K562 (cell line): ENCODE measurements around the gene SPATS2. TPM values are rescaled to one million over a fixed set of nuclear protein-coding genes. Genes with fewer than 3 reads are reported as not detected.

Experiments used
- ATAC-seq: fragments of 200-7000 bp; cut with Tn5 transposase; 3 replicates; pipeline ENCODE4 v1.9.1; 2020; ENCODE audit warnings: moderate library complexity
- BruUV-seq: library from RNA; stranded (reverse); fragments of 400-500 nt; replicated peaks from 2 replicates; lab custom pipeline; 2021; lab: Mats Ljungman, UMichigan
- CTCF ChIA-PET: fragments of 300-600 bp; formaldehyde crosslinking; extraction: SDS; loops from one replicate; lab custom pipeline; 2021; ENCODE audit warnings: low intra/inter-chr PET ratio; lab: Yijun Ruan, JAX
- POLR2A ChIA-PET: fragments of 300-600, 350-650 bp; sonication (Branson Sonifier 250); formaldehyde crosslinking; extraction: SDS; loops from one replicate; lab custom pipeline; 2021; ENCODE audit warnings: antibody characterized with exemption, inconsistent platforms; lab: Yijun Ruan, JAX
- DNase-seq, 4 experiments: peaks; one replicate each; pipeline versions ENCODE4 v3.0.0 to v3.0.0-alpha.2; 2011 to 2018; ENCODE audit warnings: low spot score in 3 of 4, mixed read lengths in 3 of 4; ENCODE audit errors: extremely low read depth in 1 of 4
- FAIRE-seq: peaks from 2 replicates; lab custom pipeline; 2011; peaks lifted over from hg19 to GRCh38; lab: Jason Lieb, UNC
- H2AFZ ChIP-seq: 2 replicates; pipeline ENCODE4 v1.6.0; 2011; ENCODE audit warnings: low read depth, low read length, control low read depth, inconsistent platforms
- H3K27ac ChIP-seq: fragments of 200-600 bp; 3 replicates; pipeline ENCODE4 v1.8.0; 2011; ENCODE audit warnings: low read depth, mild to moderate bottlenecking, control low read depth, inconsistent platforms, low read length, moderate library complexity, mixed read lengths; ENCODE audit errors: extremely low read depth
- H3K27me3 ChIP-seq, 2 experiments: fragments of 300-600 bp in 1 of 2; 2 replicates in 1 of 2; 3 replicates in 1 of 2; pipeline versions ENCODE4 v1.6.0 to v1.8.0; 2011; ENCODE audit warnings: inconsistent platforms in 2 of 2, low read length in 2 of 2, mild to moderate bottlenecking in 1 of 2, mixed read lengths in 1 of 2, moderate library complexity in 1 of 2; ENCODE audit not compliant: control insufficient read depth in 2 of 2, insufficient read depth in 2 of 2
- H3K36me3 ChIP-seq: fragments of 300-600 bp; 3 replicates; pipeline ENCODE4 v1.8.0; 2011; ENCODE audit warnings: mild to moderate bottlenecking, low read length, inconsistent platforms; ENCODE audit not compliant: control insufficient read depth, insufficient read depth
- H3K4me1 ChIP-seq, 2 experiments: fragments of 200-600 bp in 1 of 2; replicated peaks in 1 of 2; 2 replicates in 1 of 2; 3 replicates in 1 of 2; pipeline versions ENCODE4 v1.5.1 to v1.8.0; 2011; ENCODE audit warnings: inconsistent platforms in 2 of 2, low read length in 2 of 2, mild to moderate bottlenecking in 1 of 2, mixed read lengths in 1 of 2, moderate library complexity in 1 of 2; ENCODE audit not compliant: control insufficient read depth in 2 of 2, insufficient read depth in 2 of 2
- H3K4me2 ChIP-seq: 2 replicates; pipeline ENCODE4 v1.6.1; 2011; ENCODE audit warnings: low read length, control low read depth, inconsistent platforms, mixed read lengths; ENCODE audit not compliant: insufficient read depth
- H3K4me3 ChIP-seq: fragments of 200-600 bp; sonication (generic), shearing (Covaris generic); 2 replicates; pipeline ENCODE4 v1.5.1; 2016; ENCODE audit warnings: control low read depth, inconsistent platforms
- H3K79me2 ChIP-seq: fragments of 200-600 bp; 3 replicates; pipeline ENCODE4 v1.8.0; 2011; ENCODE audit warnings: low read length, inconsistent platforms; ENCODE audit not compliant: control insufficient read depth, insufficient read depth
- H3K9ac ChIP-seq, 2 experiments: 2 replicates each; pipeline versions ENCODE4 v1.6.0 to v1.6.1; 2011; ENCODE audit warnings: low read depth in 2 of 2, low read length in 2 of 2, control low read depth in 1 of 2, inconsistent platforms in 1 of 2, mild to moderate bottlenecking in 1 of 2, mixed read lengths in 1 of 2; ENCODE audit not compliant: insufficient read depth in 1 of 2
- H3K9me1 ChIP-seq: one replicate; pipeline ENCODE4 v1.6.0; 2011; ENCODE audit warnings: inconsistent platforms, mild to moderate bottlenecking, low read length, moderate library complexity; ENCODE audit not compliant: control insufficient read depth, insufficient read depth
- H3K9me3 ChIP-seq: replicated peaks from 2 replicates; pipeline ENCODE4 v1.5.1; 2011; ENCODE audit warnings: low read depth, low read length, inconsistent platforms; ENCODE audit not compliant: control insufficient read depth, insufficient read depth
- H4K20me1 ChIP-seq: replicated peaks from 2 replicates; pipeline ENCODE4 v1.6.1; 2011; ENCODE audit warnings: low read length, inconsistent platforms, mixed read lengths; ENCODE audit not compliant: control insufficient read depth, insufficient read depth
- CEBPG ChIP-seq, 3 experiments: fragments of 200-800 bp in 1 of 3; sonication (Bioruptor generic) in 1 of 3; sonication (generic) in 1 of 3; formaldehyde crosslinking in 1 of 3; IDR thresholded peaks in 2 of 3; conservative IDR thresholded peaks in 1 of 3; 2 replicates each; pipeline versions ENCODE4 v1.6.1 to v1.8.0; 2016 to 2022; ENCODE audit warnings: missing compliant biosample characterization in 2 of 3, missing genetic modification characterization in 2 of 3, mild to moderate bottlenecking in 1 of 3, missing genetic modification reagents in 1 of 3
- CTBP1 ChIP-seq: fragments of 450-650 bp; IDR thresholded peaks from 2 replicates; pipeline ENCODE4 v1.6.1; 2016; ENCODE audit warnings: borderline replicate concordance
- GABPB2 ChIP-seq: fragments of 250-450 bp; sonication (Bioruptor Pico); conservative IDR thresholded peaks from 2 replicates; pipeline ENCODE4 v1.5.1; 2021; ENCODE audit warnings: mild to moderate bottlenecking
- MECOM ChIP-seq: fragments of 250-450 bp; sonication (Bioruptor Pico); IDR thresholded peaks from 2 replicates; pipeline ENCODE4 v1.8.0; 2022; ENCODE audit warnings: inconsistent platforms
- NR4A1 ChIP-seq, 2 experiments: fragments of 250-450 bp in 1 of 2; fragments of 450-650 bp in 1 of 2; sonication (Bioruptor Pico) in 1 of 2; IDR thresholded peaks; 2 replicates each; pipeline versions ENCODE4 v1.4.0 to v1.6.1; 2016 to 2020; ENCODE audit warnings: mild to moderate bottlenecking in 2 of 2, missing compliant biosample characterization in 1 of 2, missing genetic modification characterization in 1 of 2, moderate library complexity in 1 of 2
- PCBP2 ChIP-seq: fragments of 200-400 bp; formaldehyde crosslinking; IDR thresholded peaks from 2 replicates; pipeline ENCODE4 v1.6.1; 2018; ENCODE audit warnings: low read length, low read depth, mild to moderate bottlenecking, moderate library complexity; ENCODE audit not compliant: poor library complexity, severe bottlenecking
- POLR2A ChIP-seq: fragments of 450-650 bp; conservative IDR thresholded peaks from 2 replicates; pipeline ENCODE4 v1.6.1; 2016
- SAFB ChIP-seq: fragments of 200-400 bp; formaldehyde crosslinking; IDR thresholded peaks from 2 replicates; pipeline ENCODE4 v1.6.1; 2017; ENCODE audit warnings: low read depth, low read length, borderline replicate concordance
- ZBTB8A ChIP-seq: fragments of 450-650 bp; IDR thresholded peaks from 2 replicates; pipeline ENCODE4 v1.6.1; 2018; ENCODE audit warnings: mild to moderate bottlenecking, moderate library complexity; ENCODE audit not compliant: partially characterized antibody
- WGBS: fragments of 100-300 bp; shearing (Covaris generic); methylation state at CpG from one replicate; pipeline ENCODE4 v1.1.6; 2016; ENCODE audit warnings: low coverage, mixed read lengths; ENCODE audit not compliant: insufficient coverage; ENCODE audit errors: missing lambda C conversion rate; 5-methylcytosine and 5-hydroxymethylcytosine counted together
- in situ Hi-C: fragments of 300-500 bp; cut with MboI; formaldehyde crosslinking; loops from 4 replicates; pipeline ENCODE4 v1.15.0; 2018; ENCODE audit warnings: inconsistent platforms, mixed read lengths
- intact Hi-C: fragments of 100-400 bp; cut with micrococcal nuclease; formaldehyde crosslinking; loops from 2 replicates; pipeline ENCODE4 v1.14.2; 2022
- polyA plus RNA-seq, 8 experiments: library from polyadenylated mRNA; depleted of rRNA in 4 of 8; stranded (reverse) in 5 of 8; unstranded in 3 of 8; fragments of >200 nt; fragmentation: Nextera tagmentation in 2 of 8; fragmentation: Illumina TruSeq in 1 of 8; extraction: Ambion mirVana in 2 of 8; extraction: Trizol in 1 of 8; gene quantifications; 2 replicates each; pipeline versions ENCODE4 v1.2.1 to v1.2.3, GENCODE V29; 2011 to 2014; ENCODE audit warnings: inconsistent platforms in 1 of 8, missing spikeins in 1 of 8
- total RNA-seq, 7 experiments: library from RNA; depleted of rRNA in 6 of 7; stranded (reverse); fragments of >200 nt in 6 of 7; fragmentation: Illumina TruSeq in 2 of 7; extraction: Trizol in 2 of 7; gene quantifications; 2 replicates each; pipeline versions ENCODE4 v1.2.1 to v1.2.3, GENCODE V29; 2011 to 2021; ENCODE audit warnings: low replicate concordance in 1 of 7
- TF ChIP-seq, protein P1 (sequence below): fragments of 250-450 bp; sonication (Bioruptor Pico); IDR thresholded peaks from 2 replicates; pipeline ENCODE4 v1.5.0; 2020; ENCODE audit warnings: mild to moderate bottlenecking

SPATS2 gene
- total and polyA plus RNA-seq, 9 of the 15 experiments (the other 6 are each of a cell fraction or from before 2014, with no cell fraction given): 5.4 to 48.2 (median 17.5) TPM

DNA sequence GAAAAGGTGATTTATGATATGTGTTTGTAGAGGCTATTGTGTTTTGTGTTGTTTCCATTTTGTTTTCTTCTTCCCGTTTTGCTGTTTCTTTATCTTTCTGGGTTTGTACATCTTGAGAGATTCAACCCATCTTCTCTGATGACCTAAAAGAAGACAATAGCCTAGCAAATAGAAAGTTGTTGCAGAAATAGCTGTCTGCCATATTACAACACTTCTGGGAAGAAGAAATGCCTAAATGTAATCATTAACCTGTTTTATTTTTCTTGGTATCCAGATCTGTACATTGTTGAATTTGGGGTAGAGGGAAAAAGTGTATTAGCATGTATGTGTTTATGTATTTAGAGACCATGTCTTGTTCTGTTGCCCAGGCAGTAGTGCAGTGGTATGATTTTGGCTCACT is 50.3 kb downstream of the SPATS2 start:
- no TSS peak for BruUV-seq

More for the DNA sequence above, 50.3 kb downstream of the SPATS2 start:
- H3K9me3 ChIP-seq: no peaks in the 10 kb centered on the region
- no peaks in the 10 kb centered on the region; the same call in 2 of the 3 replicates for H3K36me3 ChIP-seq
- intact Hi-C loops: no loop called here
- no peak overlapping the region for H2AFZ ChIP-seq
- 0% methylated on average over 1 of the region's 1 CpG for WGBS
- no peak overlapping the region for H3K4me3 ChIP-seq
- no peaks in the 10 kb centered on the region for H3K27me3 ChIP-seq
- DNase-seq: no peak
- ATAC-seq: no peak
- H3K27ac ChIP-seq: no peak overlapping the region
- no peaks in the 10 kb centered on the region for H3K9me1 ChIP-seq
- H3K4me2 ChIP-seq: no peak overlapping the region
- TF ChIP-seq CEBPG (CRISPR knock-in tag; IDR thresholded peaks at IDR 0.05) (no peak), CEBPG (tag; conservative IDR thresholded peaks at IDR 0.05 in 1 of 2, IDR thresholded peaks at IDR 0.05 in 1 of 2) (no peak), PCBP2 (no peak), MECOM (CRISPR knock-in tag) (no peak), POLR2A (no peak), CTBP1 (no peak), SAFB (no peak), GABPB2 (CRISPR knock-in tag) (no peak), NR4A1 (CRISPR knock-in tag; IDR thresholded peaks at IDR 0.05) (no peak), NR4A1 (tag; IDR thresholded peaks at IDR 0.05) (no peak), ZBTB8A (no peak)
- TF ChIP-seq, protein P1, sequence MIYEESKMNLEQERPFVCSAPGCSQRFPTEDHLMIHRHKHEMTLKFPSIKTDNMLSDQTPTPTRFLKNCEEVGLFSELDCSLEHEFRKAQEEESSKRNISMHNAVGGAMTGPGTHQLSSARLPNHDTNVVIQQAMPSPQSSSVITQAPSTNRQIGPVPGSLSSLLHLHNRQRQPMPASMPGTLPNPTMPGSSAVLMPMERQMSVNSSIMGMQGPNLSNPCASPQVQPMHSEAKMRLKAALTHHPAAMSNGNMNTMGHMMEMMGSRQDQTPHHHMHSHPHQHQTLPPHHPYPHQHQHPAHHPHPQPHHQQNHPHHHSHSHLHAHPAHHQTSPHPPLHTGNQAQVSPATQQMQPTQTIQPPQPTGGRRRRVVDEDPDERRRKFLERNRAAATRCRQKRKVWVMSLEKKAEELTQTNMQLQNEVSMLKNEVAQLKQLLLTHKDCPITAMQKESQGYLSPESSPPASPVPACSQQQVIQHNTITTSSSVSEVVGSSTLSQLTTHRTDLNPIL (CRISPR knock-in tag): no peak
- peaks cover 11 to 32% of the 10 kb centered on the region in 2 experiments for H3K4me1 ChIP-seq
- POLR2A ChIA-PET: interaction anchor here (1.1 to 1.5 kb wide), 3 partner anchors 11 to 20 kb away, joined by 3 to 4 read pairs (median 3); no protein-coding TSS in a partner anchor
- H3K79me2 ChIP-seq: peaks cover 6% of the 10 kb centered on the region; the same call in 1 of the 3 replicates
- FAIRE-seq: no peak
- no peaks in the 10 kb centered on the region for H4K20me1 ChIP-seq
- H3K9ac ChIP-seq: no peak overlapping the region
- in situ Hi-C loops: no loop called here
- CTCF ChIA-PET: no interaction called here
